IPS-11a (cell line): ENCODE measurements around the gene BTBD17.
"Not testable (repeated sequence)": the region's sequence is repeated elsewhere in the genome, so short reads cannot be mapped to it uniquely, and the experiment has no call there.

Source experiments
- H3K4me3 ChIP-seq: one replicate; pipeline ENCODE4 v1.5.1; 2013; ENCODE audit warnings: low read depth, low read length, control low read depth

BTBD17 gene, protein sequence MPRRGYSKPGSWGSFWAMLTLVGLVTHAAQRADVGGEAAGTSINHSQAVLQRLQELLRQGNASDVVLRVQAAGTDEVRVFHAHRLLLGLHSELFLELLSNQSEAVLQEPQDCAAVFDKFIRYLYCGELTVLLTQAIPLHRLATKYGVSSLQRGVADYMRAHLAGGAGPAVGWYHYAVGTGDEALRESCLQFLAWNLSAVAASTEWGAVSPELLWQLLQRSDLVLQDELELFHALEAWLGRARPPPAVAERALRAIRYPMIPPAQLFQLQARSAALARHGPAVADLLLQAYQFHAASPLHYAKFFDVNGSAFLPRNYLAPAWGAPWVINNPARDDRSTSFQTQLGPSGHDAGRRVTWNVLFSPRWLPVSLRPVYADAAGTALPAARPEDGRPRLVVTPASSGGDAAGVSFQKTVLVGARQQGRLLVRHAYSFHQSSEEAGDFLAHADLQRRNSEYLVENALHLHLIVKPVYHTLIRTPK

DNA sequence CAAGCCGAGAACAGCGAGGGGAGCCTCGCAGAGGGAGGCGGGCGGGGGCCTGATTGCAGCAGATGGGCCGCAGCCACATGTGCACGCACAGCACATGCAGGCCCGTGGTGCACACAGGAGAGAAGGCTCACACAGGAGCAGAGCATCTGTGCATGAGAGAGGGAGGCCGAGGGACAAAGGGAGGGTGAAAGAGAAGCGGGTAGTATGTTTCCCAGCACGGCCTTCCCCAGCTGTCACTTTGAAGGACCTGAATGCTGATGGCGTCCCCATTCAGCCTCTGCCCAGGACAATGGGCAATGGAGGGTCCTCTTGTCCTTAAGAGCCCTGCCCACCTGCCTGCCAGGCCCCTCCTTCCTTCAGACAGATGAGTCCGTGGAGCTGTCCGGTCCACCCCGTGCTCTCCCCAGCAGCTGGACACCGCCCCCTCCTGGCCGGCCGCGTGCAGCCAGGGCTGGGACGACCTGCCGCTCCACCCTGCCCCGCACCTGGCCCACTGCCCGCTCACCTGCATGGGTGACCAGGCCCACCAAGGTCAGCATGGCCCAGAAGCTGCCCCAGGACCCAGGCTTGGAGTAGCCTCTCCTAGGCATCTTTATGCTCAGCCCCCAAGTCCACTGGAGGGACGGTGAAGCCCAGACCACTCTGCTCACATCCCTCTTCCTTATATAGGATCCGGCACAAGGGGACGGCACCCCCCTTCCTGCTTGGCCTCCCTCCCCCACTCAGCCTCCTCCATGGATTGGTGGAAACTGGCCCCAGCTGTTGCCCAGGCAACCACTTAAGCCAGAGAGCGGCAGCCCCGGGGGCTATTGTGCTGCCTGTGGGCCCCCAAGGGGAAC is at the start of gene BTBD17:
BTBD17 (minus strand) TSS at position 639 of the 839 bp plus-strand sequence; CDS start at position 590, 49 bp downstream.
- H3K4me3 ChIP-seq: no peak within 1 kb of the TSS

DNA sequence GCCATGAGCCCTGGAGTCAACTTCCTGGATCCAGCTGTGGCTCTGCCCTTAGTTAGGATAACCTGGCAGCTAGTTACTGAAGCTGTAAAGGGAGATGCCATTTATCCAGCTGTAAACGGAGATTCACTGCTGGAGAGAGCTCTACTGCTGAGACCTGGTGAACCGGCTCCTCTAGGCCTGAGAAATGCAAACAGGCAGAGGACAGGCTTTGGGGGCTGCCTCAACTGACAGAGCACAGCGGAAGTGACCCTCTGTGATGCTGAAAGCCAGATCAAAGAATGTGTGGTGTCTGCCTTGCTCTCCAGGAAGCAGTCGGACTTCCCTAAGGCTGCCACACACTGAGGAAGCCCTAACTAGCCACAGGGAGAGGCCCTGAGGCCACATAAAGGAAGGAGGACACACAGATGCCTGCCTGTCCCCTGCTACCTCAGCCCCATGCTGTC is 48.4 kb upstream of the BTBD17 start:
- H3K4me3 ChIP-seq: no peak overlapping the region

DNA sequence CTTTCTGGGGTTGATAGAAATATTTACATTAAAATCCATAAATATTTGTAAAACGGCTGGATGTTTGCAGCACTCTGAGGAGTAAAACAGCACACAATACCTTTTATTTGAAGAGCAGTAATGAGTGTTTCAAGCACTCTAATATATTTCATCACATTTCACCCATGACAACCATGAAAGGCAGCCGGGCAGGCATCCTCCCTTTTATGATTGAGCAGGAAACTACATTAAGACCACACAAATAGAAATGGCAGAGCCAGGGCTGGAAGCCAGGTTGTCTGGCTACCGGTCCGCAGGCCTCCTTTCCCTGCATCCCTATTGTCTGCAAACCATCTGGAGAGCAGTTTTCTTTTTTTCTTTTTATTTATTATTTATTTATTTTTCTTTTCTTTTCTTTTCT is 47.1 kb upstream of the BTBD17 start:
- no peak overlapping the region for H3K4me3 ChIP-seq

DNA sequence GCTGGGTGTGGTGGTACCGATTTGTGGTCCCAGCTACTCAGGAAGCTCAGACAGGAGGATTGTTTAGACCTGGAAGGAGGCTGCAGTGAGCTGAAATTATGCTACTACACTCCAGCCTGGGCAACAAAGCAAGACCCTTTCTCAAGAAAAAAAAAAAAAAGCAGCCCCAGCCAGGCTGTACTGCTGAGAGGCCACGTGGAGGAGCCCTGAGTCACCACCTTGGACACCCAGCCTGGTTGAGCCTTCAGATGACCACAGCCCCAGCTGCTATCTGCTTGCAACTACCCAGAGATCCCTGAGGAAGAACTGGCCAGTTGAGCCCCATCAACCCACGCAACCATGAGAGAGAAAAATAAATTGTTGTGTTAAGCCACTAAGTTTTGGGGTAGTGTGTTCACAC is 46.6 kb upstream of the BTBD17 start:
- H3K4me3 ChIP-seq: no peak overlapping the region

DNA sequence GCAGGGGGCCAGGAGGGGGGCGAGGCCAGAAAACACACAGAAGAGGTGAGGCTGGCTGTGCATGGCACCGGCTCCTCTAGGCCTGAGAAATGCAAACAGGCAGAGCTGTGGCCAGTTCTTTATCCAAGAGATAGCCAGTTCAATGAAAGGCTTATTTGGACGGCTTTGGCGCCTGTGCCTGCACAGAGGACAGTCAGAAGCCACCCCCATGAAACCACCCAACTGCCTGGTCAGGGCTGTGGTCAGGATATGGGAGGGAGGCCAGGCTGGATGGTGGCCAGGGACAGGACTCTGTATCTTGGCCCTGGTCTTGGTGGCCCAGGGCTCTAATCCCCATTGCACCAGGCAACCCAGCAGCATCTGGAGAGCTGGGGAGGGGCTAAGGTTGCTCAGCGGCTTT is 45.7 kb upstream of the BTBD17 start:
- no peak overlapping the region for H3K4me3 ChIP-seq

DNA sequence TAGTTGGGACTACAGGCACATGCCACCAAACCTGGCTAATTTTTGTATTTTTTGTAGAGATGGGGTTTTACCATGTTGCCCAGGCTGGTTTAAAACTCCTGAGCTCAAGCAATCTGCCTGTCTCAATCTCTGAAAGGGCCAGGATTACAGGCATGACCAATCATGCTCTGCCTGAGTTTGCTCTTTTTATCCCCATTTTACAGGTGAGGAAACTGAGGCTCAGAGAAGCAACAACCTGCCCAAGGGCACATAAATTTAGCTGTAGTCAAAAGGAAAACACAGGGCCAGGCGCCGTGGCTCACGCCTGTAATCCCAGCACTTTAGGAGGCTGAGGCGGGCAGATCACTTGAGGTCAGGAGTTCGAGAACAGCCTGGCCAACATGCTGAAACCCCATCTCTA is 43.6 kb upstream of the BTBD17 start:
- H3K4me3 ChIP-seq: not testable (repeated sequence)

DNA sequence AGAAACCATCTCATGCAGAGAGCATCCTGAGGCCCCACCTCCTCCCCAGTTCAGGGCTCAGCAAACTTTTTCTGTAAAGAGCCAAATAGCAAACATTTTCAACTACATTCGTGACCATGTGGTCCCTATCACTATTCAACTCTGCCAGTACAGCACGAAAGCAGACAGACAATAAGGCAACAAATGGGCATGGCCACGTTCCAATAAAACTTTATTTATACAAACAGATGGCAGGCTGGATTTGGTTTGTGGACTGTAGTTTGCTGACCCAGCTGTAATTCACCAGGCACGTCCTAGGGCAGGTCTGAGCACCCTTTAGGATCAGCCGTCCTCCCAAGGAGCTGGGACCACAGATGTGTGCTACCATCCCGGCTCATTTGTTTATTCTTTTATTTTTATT is 43.1 kb upstream of the BTBD17 start:
- H3K4me3 ChIP-seq: no peak overlapping the region

DNA sequence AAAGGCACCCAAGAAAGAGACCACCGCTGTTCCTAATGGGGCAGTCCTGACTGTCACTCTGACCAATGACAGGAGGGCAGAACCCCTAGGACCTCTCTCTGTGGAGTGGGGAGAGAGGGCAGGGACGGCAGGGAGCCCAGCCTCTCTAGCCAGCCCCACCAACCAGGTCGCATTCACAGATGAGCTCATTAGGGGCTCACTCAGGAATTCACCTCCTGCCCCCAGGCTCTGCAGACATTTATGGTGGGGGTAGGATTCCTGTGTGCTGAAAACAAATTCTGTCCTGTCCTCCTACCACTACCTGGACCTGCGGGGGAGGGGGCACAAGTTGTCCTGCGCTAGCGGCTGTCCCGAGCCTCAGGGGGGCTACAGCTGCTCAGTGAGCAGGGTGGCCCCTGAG is 42.5 kb upstream of the BTBD17 start:
- H3K4me3 ChIP-seq: no peak overlapping the region

DNA sequence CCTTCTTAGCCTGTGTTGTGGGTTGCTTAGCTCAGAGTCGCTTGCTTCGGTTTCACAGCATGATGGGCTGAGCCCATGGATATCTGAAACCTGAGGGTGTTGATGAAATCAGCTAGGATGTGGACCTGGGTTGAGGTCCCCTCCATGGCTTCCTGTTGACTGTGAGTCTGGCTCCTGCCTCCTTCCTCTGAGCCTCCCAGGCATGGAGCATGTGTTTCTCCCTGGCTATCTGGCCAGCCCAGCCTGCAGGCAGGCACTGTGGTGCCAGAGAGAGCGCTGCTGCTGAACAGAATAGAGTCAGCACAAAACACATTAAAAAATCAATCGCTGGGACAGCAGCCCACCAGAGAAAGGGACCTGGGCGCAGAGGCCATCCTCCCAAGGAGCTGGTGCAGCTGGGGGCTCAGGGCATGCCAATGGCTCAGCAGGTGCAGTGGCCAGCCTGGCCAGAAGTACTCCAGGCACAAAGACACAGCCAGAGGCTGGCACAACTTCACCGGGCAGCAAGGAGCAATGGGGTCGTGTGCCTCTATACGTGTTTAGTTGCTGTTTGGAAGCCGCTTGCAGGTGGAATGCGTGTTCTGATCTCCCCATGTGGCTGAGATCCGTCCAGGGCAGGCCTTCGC is 42.0 kb upstream of the BTBD17 start:
- no peak overlapping the region for H3K4me3 ChIP-seq

DNA sequence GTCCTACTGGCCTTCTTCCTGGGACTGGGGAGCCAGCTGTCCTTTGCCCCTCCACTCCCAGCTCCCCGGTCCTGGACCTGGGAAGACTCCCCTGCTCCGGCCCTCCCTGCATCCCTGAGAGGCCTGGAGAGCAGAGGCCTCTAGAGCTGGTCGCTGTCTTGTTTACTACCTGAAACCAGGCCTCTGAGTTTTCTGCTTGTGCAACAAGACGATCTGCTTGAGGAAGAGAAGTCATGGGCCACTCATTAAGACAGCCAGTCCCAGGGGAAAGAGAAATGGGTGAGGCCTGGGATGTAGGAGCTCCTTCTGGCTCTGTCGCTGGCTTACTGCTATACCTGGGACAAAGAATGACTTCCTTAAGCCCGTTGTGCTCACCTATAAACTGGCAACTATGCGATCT is 40.4 kb upstream of the BTBD17 start:
- no peak overlapping the region for H3K4me3 ChIP-seq

DNA sequence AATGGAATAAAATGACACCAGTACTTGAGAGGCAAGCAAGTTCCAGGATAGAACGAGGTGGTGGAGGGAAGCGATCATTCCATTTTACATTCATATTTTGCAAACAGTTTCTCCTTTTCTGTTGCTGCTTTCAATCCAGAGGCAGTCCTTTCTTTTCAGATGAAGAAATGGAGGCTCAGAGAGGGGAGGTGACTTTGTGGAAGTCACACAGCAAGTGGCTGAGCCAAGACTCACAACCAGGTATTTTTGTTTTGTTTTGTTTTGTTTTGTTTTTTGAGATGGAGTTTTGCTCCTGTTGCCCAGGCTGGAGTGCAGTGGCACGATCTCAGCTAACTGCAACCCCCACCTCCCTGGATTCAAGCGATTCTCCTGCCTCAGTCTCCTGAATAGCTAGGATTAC is 34.9 kb upstream of the BTBD17 start:
- H3K4me3 ChIP-seq: no peak overlapping the region

DNA sequence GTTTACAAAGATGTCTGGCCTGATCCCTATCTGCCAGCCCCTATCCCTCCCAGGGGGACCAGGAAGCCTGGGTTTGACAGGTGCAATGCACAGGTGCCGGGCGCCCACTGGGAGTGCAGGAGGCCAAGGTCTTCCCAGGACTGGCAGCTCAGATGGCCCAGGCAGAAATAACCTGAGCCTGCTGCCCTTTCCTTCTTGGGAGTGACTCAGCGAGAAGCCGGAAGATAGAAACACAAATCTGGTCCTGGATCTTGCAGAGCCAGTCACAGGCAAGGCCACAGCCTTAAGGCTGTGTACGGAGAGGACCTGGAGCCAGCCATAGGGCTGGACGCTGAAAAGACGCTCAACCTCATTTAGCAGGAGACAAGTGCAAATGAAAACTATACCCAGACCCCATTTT is 33.3 kb upstream of the BTBD17 start:
- H3K4me3 ChIP-seq: no peak overlapping the region

DNA sequence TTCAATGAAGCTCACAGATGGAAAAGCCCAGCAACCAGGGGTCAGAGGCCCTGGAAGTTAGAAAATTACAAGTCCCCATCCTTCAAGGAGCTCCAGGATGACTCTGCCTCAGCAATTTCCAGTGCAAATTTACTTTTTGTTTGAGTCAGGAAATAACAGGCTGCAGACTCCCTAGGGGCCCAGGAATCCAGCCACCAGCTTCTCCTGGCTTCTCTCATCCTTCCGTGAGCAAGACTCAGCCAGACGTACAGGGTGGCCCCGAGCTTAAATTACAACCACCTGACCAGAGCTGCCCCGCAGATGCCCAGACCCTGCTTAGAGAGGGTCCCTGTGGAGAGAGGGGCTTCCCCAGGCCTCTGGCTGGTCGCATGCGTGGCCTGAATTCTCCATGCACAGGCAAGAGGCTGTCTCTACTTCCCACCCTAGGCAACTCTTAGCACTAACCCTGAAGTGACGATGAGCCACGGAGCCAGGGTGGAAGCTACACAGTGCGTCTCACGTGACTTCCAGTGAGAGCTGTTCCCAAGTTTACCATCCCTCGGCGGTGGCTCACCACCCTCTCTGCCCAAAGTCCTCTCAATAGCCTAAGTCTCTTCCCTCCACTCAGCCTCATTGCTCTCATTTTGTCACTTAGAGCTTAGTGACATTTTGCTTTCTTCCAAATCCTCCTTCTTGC is 32.7 kb upstream of the BTBD17 start:
- no peak overlapping the region for H3K4me3 ChIP-seq

DNA sequence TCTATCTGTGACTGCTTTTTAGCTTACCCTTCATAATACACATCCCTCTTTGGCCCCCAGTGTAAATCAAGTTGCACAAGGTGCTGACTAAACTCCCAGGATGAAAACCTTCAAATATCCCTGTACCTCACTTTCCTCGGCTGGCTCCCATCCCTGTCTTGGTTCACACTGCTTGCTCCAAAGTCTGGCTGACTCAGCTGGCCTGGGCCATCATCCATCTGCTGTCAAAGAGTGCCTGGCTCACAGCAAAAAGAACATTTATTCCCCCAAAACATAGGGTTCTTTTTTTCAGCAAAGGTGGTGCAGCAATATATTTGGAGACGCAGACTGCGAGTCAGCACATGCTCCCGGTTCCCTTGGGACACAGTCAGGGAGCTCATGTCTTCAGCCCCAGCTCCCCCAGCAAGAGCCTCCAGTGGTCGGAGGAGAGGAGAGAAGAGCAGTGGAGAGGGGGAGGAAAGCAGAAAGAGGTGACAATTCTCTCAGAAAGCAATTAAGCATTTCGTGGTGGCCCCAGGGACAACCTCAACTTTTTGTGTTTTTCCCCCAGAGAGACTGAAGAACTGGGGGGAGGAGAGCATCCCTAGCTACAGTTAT is 31.8 kb upstream of the BTBD17 start:
- H3K4me3 ChIP-seq: no peak overlapping the region

DNA sequence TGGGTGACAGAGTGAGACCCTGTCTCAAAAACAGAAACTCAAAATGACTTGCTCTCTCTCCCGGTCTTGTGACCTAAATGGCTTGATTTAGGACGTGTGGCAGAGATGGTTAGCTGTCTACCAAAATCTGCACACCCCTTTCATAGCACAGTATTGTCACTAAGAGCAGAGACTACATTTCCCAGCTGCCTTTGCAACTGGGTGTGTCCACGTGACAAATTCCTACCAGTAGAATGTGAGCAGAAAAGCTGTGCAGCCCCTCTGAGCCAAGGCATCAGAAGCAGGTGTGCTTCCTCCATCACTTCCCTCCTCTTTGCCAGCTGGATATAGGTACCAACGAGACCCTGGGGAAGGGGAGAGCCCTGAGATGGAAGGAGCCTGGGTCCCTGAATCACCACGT is 31.2 kb upstream of the BTBD17 start:
- no peak overlapping the region for H3K4me3 ChIP-seq

DNA sequence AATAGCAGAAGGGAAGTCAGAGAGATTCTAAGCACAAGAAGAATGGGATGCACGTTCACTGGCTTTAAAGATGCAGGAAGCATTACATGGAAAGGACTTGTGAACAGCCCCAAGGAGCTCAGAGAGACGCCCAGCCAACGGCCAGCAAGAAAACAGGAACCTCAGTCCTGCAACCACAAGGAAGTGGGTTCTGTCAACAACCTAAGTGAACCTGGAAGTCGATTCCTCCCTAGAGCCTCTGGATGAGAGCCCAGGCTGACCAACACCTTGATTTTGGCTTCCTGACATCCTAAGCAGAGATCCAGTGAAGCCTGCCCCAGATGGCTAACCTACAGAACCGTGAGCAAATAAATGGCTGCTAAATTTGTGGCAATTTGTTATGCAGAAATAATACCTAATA is 30.1 kb upstream of the BTBD17 start:
- no peak overlapping the region for H3K4me3 ChIP-seq

DNA sequence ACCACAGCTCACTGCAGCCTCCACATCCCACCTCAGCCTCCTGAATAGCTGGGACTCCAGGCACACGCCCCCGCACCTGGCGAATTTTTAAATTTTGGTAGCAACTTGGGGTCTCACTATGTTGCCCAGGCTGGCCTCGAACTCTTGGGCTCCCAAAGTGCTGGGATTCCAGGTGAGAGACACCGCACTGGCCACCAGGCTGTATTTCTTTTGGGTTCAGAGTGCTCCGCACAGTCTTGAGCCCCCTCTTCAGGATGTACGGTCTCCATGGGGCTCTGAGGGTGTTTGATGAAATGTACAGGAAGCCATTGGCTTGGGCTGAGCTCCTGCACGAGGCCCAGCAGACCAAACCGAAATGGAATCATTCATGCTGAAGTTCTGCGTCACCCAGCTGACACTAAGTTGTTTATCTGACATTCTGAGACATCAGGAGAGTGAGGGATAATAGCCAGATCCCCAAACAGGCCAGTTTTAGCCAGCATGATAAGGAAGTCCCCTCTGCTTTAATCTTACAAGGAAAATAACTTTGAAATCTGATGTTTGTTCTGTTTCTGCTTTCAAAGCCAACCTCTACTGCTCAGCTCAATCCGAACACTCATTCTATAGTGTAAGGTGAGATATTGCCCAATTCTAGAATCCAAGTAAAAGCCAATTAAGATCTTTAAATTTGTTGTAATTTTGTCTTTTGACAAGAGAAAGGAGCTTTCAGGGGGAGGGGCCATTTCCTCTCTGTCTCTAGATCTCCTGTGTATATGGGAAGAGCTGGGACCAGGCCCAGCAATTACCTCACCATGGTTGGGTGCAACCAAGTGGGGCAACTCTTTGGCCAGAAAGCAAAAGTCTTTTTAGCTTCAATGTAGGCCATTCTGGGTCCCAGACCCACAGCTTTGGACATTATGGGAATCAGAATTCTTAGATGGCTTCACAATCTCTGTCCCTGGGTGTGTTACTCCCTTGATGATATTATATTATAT is 29.3 kb upstream of the BTBD17 start:
- no peak overlapping the region for H3K4me3 ChIP-seq

DNA sequence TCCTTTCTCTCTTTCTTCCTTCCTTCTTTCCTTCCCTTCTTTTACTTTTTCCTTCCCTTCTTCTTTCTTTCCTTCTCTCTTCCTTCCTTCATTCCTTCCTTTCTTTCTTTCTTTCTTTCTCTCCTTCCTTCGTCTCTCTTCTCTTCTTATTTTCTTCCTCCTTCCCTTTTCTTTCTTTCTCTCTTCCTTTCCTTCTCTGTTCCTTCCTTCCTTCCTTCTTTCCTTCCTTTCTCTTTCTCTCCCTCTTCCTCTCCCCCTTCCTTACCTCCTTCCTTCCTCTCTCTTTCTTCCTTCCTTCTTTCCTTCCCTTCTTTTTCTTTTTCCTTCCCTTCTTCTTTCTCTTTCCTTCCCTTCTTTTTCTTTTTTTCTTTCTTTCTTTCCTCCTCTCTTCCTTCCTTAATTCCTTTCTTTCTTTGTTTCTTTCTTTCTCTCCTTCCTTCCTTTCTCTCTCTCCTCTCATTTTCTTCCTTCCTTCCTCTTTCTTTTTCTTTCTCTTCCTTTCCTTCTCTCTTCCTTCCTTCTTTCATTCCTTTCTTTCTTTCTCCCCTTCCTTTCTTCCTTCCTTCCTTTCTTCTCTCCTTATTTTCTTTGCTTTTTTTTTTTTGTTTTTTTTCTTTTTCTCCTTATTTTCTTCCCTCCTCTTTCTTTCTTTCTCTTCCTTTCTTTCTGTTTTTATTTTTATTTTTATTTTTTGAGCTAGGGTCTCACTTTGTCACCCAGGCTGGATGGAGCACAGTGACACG is 28.4 kb upstream of the BTBD17 start:
- no peak overlapping the region for H3K4me3 ChIP-seq
